Femur (tissue), 1 donor: ENCODE data around the gene HK1.
A peak's percentile ranks its signal among the peaks of the same experiment; 100 is the strongest.
"Not testable (repeated sequence)": the region's sequence is repeated elsewhere in the genome, so short reads cannot be mapped to it uniquely, and the experiment has no call there.

ENCODE experiments used
- DNase-seq: peaks from one replicate; pipeline ENCODE4 v3.0.0-alpha.2; 2017

HK1 gene

DNA sequence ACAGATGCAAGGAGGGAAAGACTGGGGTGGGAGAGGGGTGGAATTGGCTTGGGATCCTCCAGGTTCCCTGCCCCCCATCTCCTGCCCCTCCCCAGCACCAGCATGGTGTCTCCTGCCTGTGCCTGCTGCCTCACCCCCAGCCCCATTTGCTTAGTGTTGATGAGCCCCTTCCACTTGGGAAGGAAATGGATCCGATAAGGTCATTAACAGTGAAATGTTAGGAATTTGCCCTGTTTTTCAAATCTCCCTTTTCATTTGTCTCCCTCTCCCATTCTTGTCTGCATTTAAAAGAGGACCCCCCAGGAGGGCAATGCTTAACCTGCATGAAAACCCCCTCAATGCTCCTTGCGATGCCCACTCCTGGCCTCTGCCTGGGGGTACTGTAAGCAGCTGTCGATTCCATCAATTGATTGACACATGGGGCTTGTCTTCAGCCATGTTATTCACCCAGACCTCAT is 51.5 kb downstream of the HK1 start:
- no peak for DNase-seq

DNA sequence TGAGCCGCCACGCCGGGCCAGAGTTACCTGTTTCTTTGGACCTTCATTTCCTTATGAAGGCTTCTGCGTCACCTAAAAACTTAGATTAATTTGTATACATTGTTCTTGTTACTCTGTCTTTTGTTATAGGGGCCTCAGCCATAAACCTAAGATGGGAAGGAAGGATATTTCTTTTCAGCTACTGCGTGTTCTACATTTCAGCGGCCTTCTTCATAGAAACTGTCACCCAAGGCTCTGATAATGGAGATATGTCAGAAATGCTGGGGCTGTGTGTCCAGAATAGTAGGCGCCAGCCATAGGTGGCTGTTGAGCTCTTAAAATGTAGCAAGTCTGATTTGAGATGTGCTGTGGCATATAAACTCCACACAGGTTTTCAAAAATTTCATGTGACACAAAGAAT is 52.9 kb downstream of the HK1 start:
- DNase-seq = no peak

DNA sequence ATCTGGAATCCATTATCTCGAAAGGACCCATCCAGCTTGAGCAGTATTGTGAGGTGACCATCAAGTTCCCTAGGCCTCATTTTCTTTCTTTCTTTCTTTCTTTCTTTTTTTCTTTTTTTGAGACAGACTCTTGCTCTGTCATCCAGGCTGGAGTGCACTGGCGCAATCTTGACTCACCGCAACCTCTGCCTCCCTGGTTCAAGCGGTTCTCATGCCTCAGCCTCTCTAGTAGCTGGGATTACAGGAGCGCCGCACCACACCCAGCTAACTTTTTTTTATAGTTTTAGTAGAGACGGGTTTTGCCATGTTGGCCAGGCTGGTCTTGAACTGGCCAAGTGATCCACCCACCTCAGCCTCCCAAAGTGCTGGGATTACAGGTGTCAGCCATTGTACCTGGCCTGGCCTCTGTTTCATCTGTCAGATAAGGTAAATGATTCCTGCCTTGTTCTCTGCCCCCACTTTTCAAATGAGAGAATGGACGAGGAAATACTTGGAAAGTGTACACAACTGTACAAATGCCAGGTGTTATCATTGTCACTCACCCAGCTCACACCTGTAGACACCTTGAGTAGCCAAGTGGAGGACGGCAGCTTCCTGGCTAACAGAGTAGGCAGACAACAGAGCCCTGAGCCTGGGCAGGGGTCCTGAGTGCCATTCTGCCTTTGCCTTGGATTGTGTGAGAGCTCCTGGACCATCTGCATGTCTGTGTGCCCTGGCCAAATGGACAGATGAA is 54.1 kb downstream of the HK1 start:
- DNase-seq = no peak

DNA sequence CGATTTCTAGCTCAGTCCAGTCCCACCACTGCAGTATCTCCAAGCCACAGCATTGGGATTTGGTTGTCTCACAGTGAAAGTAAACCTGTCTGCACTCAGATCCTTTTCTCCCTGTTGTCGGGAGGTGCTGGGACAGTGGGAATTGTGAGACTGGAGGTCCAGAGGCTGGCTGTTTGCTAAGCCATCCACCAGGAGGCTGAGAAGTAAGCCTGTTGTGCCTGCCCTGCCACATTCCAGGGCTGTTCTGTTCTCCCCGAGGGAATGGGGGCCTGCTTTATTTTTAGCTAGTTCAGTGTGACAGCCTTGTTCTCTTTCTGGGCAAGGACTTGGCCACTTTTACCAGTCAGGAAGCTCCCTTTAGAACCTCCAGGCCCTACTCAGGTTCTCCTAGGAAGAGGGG is 54.9 kb downstream of the HK1 start:
- no peak for DNase-seq

DNA sequence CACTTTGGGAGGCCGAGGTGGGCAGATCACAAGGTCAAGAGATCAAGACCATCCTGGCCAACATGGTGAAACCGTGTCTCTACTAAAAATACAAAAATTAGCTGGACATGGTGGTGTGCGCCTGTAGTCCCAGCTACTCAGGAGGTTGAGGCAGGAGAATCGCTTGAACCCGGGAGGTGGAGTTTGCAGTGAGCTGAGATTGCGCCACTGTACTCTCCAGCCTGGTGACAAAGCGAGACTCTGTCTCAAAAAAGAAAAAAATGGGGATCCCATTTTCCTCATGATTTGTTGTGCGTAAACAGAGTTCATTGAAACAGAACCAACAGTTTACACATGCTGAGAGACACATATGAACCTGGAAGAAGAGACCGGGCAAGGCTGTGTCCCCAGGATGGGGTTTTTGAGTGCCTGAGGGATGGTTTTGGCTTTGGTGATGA is 55.6 kb downstream of the HK1 start:
- not testable (repeated sequence) for DNase-seq

DNA sequence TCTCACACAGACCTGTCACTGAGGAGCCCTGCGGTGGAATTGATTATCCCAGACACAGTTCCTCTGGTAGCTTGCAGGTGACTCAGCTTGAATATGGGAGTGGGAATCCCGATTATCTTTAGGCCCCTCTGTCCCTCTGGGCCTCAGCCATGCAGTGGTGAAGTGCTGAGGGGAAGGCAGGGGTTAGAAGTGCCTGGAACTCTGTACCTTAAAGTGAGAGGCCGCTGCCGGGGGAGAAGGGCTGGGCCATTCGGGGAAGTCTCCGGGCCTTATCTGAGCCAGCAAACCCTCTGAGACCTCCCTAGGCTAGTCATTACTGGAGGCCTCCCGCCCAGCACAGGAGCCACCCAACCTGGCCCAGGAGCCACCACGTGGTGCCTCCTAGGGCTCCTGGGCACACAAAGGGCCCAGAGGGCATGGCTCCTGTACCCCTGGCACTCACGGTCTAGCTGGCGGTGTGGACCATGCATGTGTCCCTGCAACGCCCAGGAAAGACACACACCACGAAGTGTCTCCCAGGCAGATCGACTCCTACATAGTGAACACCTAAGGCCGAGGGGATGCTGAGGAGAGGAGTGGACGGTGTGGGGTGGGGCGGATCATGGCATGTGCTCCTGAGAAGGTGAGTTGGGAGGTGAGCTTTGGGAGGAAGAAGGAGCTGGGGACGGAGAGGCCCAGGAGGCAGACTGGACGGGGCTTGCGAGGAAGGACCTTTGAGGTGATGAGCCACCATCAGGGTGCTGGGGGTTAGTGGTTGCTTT is 56.2 kb downstream of the HK1 start:
- DNase-seq = no peak

DNA sequence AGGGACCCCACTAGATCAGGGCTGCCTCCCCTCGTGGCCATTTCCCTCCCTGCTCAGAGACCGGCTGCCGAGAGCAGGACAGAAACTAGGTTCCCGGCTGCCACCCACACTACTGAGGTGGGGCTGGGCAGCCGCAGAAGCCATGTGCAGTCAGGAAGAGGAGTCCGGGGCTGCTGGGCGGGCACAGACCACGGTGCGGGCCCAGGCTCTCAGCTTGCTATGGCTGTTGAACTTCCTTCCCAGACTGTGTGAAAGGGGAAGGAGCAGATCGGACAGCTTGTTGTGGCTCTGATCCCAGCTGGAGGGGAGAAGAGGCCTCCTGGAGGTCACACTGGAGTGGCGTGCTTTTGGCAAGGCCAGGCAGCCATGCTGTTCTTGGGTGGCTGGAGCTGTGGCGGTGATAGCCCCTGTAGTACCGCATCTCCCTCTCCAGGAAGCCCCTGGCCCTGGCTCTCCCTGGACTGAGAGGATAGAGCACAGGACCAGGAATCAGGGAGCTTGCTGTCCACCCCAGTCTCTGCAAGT is 56.8 kb downstream of the HK1 start:
- peak; percentile 62 for DNase-seq

DNA sequence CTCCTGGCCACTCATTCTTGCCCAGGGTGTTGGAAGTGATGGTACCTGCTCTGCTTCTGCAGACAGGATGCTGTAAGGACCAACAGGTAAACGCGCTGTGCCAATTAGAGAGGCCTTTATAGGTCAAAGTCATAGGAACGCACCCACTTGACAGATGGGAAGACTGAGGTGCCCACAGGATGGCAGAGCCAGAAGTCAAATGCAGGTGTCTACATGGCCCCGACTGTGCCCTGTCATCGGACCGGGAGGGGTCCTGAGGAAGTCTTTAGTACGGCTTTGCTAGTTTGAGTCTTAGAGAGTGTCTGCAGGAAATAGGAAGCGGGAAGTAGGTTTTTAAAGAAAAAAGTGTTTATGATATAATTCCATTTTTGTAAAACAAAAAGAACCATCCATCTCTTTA is 57.3 kb downstream of the HK1 start:
- no peak for DNase-seq

DNA sequence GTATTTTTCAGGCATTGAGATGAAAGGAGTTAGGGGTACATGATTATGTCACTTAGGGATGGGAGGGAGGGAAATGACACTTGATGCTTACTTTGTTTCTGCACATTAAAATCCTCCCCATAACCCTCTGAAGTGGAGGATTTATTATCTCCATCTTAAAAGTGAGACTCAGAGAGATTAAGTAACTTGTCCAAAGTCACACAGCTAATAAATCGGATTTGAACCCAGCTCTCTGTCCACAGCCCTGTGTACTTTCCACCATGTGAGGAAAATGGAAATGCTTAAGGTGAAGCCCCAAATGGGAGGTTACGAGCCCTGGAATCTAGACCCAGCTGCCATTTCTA is 58.6 kb downstream of the HK1 start:
- DNase-seq = no peak

DNA sequence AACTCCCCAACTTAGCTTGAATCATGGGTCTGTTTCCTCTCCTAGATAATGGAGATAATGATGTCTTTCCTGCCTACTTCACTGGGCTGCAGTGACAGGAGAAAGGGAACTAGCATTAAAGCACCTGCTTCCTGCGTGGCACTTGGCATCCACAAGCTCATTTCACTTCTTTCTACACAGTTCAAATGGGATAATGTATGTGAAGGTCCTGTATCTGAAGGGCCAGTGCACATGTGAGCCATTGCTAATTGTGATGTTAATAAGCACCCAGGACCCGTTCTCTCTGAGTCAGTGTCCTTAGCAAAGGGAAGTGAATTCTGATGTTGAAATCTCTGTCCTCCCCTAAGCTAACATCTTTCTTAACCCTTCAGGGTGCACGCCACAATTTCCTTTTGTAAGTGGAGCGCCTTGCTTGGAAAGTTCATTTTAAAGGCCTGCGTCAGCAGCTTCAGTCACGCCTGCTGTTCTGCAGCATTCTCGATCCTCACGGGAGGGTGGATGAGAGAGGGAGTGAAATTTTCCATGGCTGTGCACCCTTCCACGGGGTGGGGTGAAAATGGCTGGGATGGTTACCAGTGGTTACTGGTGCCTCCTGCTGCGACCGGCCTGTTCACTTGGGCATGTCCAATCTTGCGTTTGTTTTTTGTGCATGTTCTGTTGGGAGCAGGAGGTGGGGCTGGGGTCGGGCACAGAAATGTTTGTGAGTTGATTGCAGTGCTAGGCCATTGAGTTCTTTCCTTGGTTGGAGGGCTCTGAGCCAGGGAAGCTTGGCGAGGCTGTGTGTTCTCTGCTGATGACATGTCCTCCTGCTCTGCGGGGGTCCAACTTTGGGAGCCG is 59.2 kb downstream of the HK1 start:
- DNase-seq = no peak

DNA sequence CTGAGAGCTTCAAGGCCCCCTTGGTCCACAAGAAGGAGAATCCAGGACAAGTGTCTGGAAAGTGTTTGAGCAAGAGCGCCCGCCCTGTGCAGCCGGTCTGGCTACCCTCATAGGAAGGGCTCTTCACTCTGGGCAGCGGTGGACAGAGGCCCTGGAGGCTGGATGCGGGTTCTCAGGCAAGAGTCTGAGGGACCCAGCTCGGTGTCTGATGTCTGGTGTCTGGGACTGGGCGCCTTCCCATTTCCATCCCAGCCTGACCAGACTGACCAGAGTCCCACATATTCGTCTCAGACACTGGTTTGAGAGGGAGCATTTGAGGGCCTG is 59.8 kb downstream of the HK1 start:
- no peak for DNase-seq

DNA sequence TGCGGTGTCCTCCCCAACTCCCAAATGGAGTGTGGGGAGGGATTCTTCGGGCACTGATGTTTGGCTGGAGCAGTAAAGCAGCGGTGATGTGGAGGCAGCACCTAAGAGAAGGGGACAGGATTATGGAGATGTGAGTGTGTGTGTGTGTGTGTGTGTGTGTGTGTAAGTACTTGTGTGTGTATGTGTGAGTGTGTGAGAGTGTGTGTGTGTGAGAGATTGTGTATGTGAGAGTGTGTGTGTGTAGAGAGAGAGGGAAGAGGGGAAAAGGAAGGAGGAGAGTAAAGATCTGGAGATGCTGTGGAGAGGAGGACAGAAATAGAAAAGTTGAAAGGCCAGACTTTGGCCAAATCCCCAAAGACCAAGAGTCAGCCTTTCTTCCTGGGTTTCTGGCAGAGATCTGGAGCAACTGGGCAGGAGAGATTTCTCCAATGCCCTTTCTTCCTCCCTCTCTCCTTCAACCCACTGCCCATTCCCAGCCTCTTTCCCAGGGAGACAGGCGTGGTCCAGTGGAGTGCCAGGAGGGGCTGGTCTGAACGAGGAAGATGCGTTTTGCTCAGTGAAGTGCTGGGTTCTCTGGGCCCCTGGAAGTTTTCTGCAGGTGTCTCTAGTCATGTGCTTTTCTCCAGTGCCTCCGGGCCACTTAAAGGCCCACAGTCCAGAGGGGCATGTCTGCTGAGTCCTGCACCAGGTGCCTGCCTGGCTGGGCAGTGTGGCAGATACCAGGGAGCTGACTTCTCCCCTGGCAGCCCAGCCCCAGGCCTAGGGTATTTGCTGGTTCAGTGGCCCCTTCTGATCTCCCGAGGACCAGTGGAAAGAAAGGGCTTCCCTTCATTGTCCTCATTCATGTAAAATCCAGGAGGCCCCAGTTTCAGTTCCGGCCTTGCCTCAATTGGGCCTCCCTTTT is 60.5 kb downstream of the HK1 start:
- DNase-seq = no peak

DNA sequence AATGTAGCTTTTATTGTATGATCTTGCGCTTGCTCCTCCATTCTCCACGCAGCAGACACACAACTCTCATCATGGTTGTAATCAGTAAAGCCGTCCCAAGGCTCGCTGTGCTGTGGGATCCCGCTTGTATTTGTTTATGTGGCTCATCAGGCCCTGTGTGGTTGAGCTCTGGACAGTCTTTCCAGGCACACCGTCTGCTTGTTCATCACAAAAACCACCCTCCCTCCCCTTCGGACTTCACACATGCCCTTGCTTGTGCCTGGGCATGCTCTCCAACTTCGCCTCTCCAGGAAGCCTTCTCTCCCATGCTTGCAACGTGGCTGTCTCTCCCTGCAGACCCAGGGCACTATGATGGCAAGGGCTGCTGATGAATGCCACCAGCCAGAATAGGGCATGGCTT is 62.4 kb downstream of the HK1 start:
- DNase-seq = no peak

DNA sequence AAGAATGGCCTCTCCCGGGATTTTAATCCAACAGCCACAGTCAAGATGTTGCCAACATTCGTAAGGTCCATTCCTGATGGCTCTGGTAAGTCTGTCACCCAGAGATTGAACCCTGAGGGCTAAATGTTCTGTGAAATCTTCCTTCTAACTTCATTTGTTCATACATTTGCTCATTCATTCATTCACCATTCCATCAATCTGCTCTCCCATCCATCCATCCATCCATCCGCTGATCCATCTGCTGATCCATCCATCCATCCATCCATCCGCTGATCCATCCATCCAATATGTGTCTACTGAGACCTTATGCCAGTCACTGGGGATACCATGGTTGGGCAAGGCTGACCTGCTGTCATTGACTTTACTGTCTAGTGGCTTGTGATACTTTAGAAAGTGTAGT is 65.6 kb downstream of the HK1 start:
- DNase-seq = no peak

DNA sequence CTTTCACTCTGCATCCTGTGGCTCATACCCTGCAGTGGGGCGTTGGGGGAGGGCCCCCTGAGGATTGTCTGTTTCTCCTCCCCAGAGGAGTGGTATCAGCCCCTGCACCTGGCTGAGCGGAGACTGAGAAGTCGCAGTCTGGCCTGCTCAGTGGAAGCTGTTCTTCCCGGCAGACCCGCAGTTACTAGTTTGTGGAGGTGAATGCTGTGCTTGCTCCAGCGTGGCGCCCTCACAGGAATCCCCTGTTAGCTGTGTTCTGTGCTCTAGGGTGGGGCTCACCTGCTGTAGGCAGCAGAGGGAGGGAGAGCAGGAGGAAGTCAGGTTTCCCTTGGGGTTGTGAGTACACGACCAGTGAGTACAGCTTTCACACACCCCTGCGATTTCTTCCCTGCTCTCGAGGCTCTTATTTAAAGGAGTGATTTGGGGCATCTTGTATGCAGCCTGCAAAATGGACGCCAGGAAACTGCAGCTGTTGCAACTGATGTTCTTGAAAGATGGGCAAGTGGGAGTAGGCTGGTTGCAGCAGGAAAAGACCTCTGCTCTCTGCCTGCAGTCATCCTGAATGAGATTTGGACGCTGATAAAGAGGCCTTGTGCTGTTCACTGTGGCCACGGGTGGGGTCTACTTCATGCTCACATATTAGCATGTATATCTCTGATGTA is 66.4 kb downstream of the HK1 start:
- no peak for DNase-seq

DNA sequence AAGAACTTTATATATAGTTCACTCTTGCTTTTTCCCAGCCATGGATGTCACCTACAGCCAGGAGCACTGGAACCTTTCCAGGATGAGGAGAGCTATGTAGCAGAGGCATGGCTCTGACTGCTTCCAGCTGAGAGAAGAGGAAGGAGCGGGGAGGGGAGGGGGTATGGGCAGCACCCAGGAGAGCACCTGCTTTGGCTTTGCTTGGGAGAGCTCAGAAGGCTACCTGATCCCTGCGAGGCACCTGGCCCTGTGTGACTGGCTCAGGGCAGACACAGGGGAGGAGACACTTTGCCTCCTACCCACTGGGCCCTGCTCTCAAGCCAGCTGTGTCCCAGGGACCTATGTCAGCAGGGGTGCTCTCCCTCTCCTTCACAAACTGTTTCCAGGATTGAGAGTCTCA is 67.1 kb downstream of the HK1 start:
- DNase-seq = no peak

DNA sequence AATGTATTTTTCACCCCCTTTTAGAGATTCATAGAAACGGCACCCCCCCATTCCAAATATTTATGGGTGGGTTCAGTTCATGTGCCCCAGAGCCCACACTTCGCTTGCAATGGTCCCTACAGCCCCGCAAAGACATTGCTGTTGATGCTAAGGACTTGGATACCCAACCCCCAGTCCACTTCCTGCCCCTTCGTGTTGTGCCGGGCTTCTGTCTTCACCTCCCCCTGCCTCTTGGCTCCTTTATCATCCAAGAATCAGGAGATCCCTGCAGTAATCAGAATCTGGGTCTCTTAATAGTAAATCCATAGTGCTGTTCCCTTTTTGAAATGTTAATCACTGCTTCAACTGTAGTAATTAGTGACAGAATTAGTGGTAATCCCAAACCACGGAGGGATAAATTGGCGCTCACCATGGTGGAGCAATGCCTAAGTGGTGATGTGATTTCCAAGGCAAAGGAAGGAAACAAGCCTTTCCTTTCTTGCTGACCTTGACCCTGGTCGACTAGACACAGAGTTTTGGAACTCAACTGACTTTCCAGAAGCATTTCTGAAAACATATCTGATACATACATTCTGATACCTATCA is 67.7 kb downstream of the HK1 start:
- DNase-seq = no peak

DNA sequence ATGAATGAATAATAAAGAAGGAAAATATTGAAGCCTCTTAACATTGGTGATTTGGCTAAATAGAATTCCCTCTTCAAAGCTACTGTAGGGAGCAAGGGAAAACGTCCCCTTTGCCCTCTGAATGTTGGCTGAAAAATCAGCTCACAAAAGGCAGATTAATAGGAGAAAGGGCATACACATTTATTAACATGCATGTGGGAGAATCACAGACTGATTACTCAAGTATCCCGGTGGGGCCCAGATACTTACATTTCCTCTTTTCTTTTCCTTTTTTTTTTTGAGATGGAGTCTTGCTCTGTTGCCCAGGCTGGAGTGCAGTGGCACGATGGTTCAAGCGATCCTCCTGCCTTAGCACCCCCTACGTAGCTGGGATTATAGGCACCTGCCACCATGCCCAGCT is 68.5 kb downstream of the HK1 start:
- no peak for DNase-seq

DNA sequence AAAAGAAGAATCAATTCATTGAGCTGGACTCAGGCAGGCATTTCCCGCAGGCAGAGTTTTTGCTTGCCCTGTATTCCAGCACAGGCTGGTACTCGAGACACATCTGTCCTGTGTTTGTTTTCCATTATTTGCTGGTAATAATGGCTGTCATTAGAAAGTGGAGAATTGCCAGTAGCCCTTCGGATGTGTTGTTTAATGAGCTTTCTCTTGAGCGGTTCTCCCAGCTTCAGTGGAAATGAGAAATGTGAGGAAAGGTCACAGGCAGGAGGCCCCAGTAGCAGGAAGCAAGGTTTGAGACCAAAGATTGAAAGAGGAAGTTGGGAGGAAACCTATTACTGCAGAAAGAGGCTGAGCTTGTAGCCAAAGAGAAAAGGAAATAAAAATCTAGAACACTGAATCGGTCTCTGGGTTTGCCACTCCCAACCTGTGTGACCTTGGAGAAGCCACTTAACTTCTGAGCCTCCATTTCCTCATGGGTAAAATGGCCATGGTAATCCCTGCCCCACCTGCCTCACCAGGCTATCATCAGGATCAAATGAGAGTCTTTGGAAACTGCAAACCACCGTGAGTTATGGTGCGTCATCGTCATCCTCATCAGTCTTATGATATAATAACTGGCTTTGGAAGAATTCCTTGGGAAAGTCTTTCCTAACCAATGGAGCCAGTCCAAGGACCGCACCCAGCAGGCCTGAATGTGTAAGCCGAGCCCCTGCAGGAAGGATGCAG is 70.7 kb downstream of the HK1 start:
- DNase-seq = peak; percentile 70

DNA sequence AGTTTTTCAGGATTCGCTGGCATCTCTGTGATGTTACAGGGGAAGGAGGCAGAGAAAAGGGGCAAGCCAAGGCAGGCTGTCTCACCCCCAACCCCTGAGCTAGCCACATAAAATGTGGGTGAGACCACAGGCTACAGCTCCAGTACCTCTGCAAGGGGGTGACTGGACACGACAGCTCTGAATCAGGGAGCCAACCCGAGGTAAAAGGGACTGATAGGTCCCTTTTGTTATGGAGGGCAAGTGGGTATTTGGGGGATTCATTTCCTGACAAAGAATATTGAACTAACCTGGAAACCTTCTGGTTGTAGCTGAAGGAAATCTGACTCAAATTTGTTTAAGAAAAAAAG is 71.2 kb downstream of the HK1 start:
- DNase-seq = no peak

DNA sequence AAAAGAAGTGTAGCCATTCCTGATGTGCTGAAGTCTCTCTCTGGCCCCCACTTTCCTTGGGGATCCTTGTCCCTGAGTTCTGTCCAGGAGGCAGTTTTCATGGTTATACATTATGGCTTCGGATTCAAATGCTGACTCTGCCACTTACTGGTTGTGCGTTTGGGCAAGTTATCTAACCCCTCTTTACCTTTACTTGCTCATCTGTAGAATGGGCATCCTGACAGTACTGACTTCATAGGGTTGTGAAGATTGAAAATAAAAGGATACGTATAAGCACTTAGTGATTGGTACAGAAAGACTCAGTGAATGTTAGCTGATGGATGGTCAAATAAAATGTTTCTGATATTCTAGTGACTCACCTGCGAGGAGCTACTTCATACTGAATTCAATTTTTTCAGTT is 73.3 kb downstream of the HK1 start:
- no peak for DNase-seq
